GM19463 (cell line): ENCODE measurements around the gene HYPK.
"Not testable (repeated sequence)": the region's sequence is repeated elsewhere in the genome, so short reads cannot be mapped to it uniquely, and the experiment has no call there.

Source experiments
- ATAC-seq: cut with Tn5 transposase; IDR thresholded peaks from one replicate; pipeline ENCODE4 v1.9.1; 2021; ENCODE audit warnings: mild to moderate bottlenecking, moderate library complexity; ENCODE audit not compliant: unreplicated experiment

The HYPK gene

DNA sequence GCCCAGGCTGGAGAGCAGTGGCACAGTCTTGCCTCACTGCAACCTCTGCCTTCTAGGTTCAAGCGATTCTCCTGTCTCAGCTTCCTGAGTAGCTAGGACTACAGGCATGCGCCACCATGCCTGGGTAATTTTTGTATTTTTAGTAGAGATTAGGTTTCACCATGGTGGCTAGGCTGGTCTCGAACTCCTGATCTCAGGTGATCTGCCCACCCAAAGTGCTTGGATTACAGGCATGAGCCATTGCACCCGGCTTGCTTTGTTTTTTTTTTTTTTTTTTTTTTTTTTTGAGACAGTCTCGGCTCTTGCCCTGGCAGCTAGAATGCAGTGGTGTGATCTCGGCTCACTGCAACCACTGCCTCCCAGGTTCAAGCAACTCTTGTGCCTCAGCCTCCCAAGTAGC, 32.1 kb downstream of the HYPK start:
- ATAC-seq: not testable (repeated sequence)

DNA sequence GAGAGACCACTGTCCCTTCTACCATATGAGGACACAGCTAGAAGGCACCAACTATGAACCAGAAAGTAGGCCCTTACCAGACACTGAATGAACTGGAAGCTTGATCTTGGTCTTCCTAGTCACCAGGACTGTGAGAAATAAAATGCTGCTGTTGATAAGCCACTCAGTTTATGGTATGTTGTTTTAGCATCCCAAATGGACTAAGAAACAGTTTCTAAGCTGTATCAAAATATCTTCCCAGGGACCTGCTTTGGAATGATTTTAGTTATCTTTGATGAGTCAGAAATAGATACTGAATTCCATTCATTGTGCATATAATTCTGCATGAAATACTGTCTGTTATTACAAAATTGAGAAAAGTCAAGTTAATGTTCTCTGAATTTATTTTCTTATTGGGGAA, 45.0 kb downstream of the HYPK start:
- no peak for ATAC-seq

GRCh38 chr15:43851251-43851650, 50.9 kb downstream of the HYPK start:
- ATAC-seq: no peak

DNA sequence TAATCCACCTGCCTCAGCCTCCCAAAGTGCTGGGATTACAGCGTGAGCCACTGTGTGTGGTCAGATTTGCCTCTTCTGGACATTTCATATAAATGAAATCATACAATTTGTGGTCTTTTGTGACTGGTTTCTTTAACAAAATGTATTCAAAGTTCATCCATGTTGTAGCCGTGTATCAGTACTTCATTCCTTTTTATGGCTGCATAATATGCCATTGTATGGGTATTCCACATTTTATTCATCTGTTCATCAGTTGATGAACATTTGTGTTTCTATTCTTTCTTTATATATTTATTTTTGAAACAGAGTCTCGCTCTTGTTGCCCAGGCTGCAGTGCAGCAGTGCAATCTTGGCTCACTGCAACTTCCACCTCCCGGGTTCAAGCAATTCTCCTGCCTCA, 52.2 kb downstream of the HYPK start:
- ATAC-seq: no peak
